Upper lobe of left lung (tissue), 6 donors: ENCODE results near the gene COMMD2. TPM values are rescaled to one million over a fixed set of nuclear protein-coding genes. Genes with fewer than 3 reads are reported as not detected.
A peak's percentile ranks its signal among the peaks of the same experiment; 100 is the strongest.

ENCODE experiments used
- ATAC-seq, 2 donors: fragments of 200-7000 bp; cut with Tn5 transposase; one replicate each; pipeline ENCODE4 v1.9.1; 2022; ENCODE audit warnings: mild to moderate bottlenecking in 2 of 2, moderate library complexity in 2 of 2; ENCODE audit not compliant: low FRiP score in 2 of 2
- DNase-seq, 2 donors: peaks; one replicate each; pipeline ENCODE4 v3.0.0-alpha.2; 2019 to 2020
- H3K27ac ChIP-seq, 4 donors: fragments of 200-600 bp; sonication (generic); one replicate each; pipeline ENCODE4 v1.5.1; 2016 to 2019
- H3K27me3 ChIP-seq, 4 donors: fragments of 200-600 bp; sonication (generic); one replicate each; pipeline ENCODE4 v1.5.1; 2017 to 2019
- H3K36me3 ChIP-seq, 4 donors: fragments of 200-600 bp; sonication (generic); one replicate each; pipeline ENCODE4 v1.5.1; 2016 to 2019
- H3K4me1 ChIP-seq, 4 donors: fragments of 200-600 bp; sonication (generic); one replicate each; pipeline ENCODE4 v1.5.1; 2018 to 2019
- H3K4me3 ChIP-seq, 4 donors: fragments of 200-600 bp; sonication (generic); one replicate each; pipeline ENCODE4 v1.5.1; 2017 to 2019; ENCODE audit warnings: mild to moderate bottlenecking in 2 of 4, moderate library complexity in 1 of 4
- H3K9me3 ChIP-seq, 4 donors: fragments of 200-600 bp; sonication (generic); one replicate each; pipeline ENCODE4 v1.5.1; 2018 to 2019
- CTCF ChIP-seq, 6 experiments: fragments of 450-650 bp in 4 of 6; fragments of 200-600 bp in 2 of 6; sonication (generic) in 2 of 6; IDR thresholded peaks; one replicate each; pipeline ENCODE4 v1.5.1; 2016 to 2019; ENCODE audit warnings: antibody characterized with exemption in 6 of 6
- EP300 ChIP-seq, 4 donors: sonication (generic); formaldehyde crosslinking; IDR thresholded peaks; one replicate each; pipeline ENCODE4 v1.5.1; 2017; ENCODE audit warnings: antibody characterized with exemption in 4 of 4, control low read depth in 2 of 4
- POLR2A ChIP-seq, 4 donors: fragments of 450-650 bp; IDR thresholded peaks; one replicate each; pipeline ENCODE4 v1.5.1; 2016 to 2017; ENCODE audit warnings: antibody characterized with exemption in 4 of 4, mild to moderate bottlenecking in 2 of 4
- POLR2AphosphoS5 ChIP-seq, 2 donors: sonication (generic); formaldehyde crosslinking; IDR thresholded peaks; one replicate each; pipeline ENCODE4 v1.5.1; 2017; ENCODE audit warnings: antibody characterized with exemption in 2 of 2
- WGBS, 2 donors: methylation state at CpG; one replicate each; pipeline ENCODE4 v1.1.5; 2017 to 2018; 5-methylcytosine and 5-hydroxymethylcytosine counted together
- total RNA-seq, 6 donors: library from RNA; depleted of rRNA in 4 of 6; stranded (reverse); fragments of >200 nt in 4 of 6; gene quantifications; one replicate each; pipeline versions ENCODE4 v1.1.0 to v1.2.1, GENCODE V29; 2016 to 2021
- donor health status: DM: no; HTN: no; CAD: no; lungs with moderate emphysema.
- donor health status: DM: no; HTN: yes; CAD: no; lungs with severe emphysema.

The COMMD2 gene
- total RNA-seq, 6 donors from 2014 or later = 11.5 to 44.0 (median 39.4) TPM

- Histone ChIP-seq H3K27me3 (no peaks in the 10 kb centered on the region), H3K4me3 (no peak overlapping the region), H3K4me1 (no peaks in the 10 kb centered on the region), H3K27ac (no peak overlapping the region), H3K36me3 (no peaks in the 10 kb centered on the region), H3K9me3 (no peaks in the 10 kb centered on the region)
- no peak for ATAC-seq
- WGBS, 2 donors = 67 to 89% methylated on average over 1 of the region's 1 CpG
- TF ChIP-seq POLR2AphosphoS5 (IDR thresholded peaks at IDR 0.05) (no peak), CTCF (IDR thresholded peaks at IDR 0.05) (no peak), EP300 (IDR thresholded peaks at IDR 0.05) (no peak), POLR2A (IDR thresholded peaks at IDR 0.05) (no peak)
- no peak for DNase-seq
Observed at GRCh38 chr3:149796026-149796425, 43.7 kb upstream of the COMMD2 start.

GRCh38 chr3:149792452-149793270 is 40.4 kb upstream of the COMMD2 start, which contains the start of gene ANKUB1:
Gene ANKUB1, minus strand, starts transcription at chr3:149792554. Its CDS starts 188 bp downstream, at chr3:149792366.
- Histone ChIP-seq H3K27ac (no peak within 1 kb of the TSS), H3K9me3 (no peaks in the 10 kb centered on the region), H3K36me3 (no peaks in the 10 kb centered on the region), H3K27me3 (no peaks in the 10 kb centered on the region), H3K4me1 (no peaks in the 10 kb centered on the region), H3K4me3 (no peak within 1 kb of the TSS)
- DNase-seq = no peak
- WGBS, 2 donors = 90 to 92% methylated on average over 4 of the region's 4 CpGs
- no peak for TF ChIP-seq EP300 (IDR thresholded peaks at IDR 0.05)
- no peak for TF ChIP-seq CTCF (IDR thresholded peaks at IDR 0.05)
- no peak for ATAC-seq

GRCh38 chr3:149790698-149791097 is 38.4 kb upstream of the COMMD2 start:
- Histone ChIP-seq H3K4me3 (no peak overlapping the region), H3K27me3 (no peaks in the 10 kb centered on the region), H3K27ac (no peak overlapping the region), H3K4me1 (no peaks in the 10 kb centered on the region), H3K36me3 (no peaks in the 10 kb centered on the region), H3K9me3 (no peaks in the 10 kb centered on the region)
- TF ChIP-seq CTCF (IDR thresholded peaks at IDR 0.05) (no peak), POLR2AphosphoS5 (IDR thresholded peaks at IDR 0.05) (no peak)
- DNase-seq (no peak), ATAC-seq (no peak)
- 72 to 82% methylated on average over 3 of the region's 3 CpGs for WGBS, 2 donors

GRCh38 chr3:149790268-149790667 is 38.0 kb upstream of the COMMD2 start:
- WGBS, 2 donors = 74 to 84% methylated on average over 2 of the region's 2 CpGs
- no peak overlapping the region for H3K4me3 ChIP-seq
- H3K27me3 ChIP-seq = no peaks in the 10 kb centered on the region
- DNase-seq = no peak
- H3K4me1 ChIP-seq = no peaks in the 10 kb centered on the region
- TF ChIP-seq CTCF (IDR thresholded peaks at IDR 0.05) (no peak), EP300 (IDR thresholded peaks at IDR 0.05) (no peak)
- ATAC-seq = peak in 1 of 2 donors; percentile 50
- H3K27ac ChIP-seq = no peak overlapping the region
- no peaks in the 10 kb centered on the region for H3K9me3 ChIP-seq
- H3K36me3 ChIP-seq = no peaks in the 10 kb centered on the region
